RWPE2 (cell line): ENCODE measurements around the gene SPACDR.

ENCODE experiments used
- ATAC-seq: fragments of 200-7000 bp; cut with Tn5 transposase; 3 replicates; pipeline ENCODE4 v1.9.1; 2021; ENCODE audit warnings: low read depth
- DNase-seq: peaks from one replicate; pipeline ENCODE4 v3.0.0-alpha.2; 2020; ENCODE audit warnings: low spot score
- H3K27ac ChIP-seq: fragments of 450-650 bp; 2 replicates; pipeline ENCODE4 v1.5.1; 2017; ENCODE audit warnings: mild to moderate bottlenecking; ENCODE audit not compliant: poor library complexity, severe bottlenecking
- H3K27me3 ChIP-seq: fragments of 250-450 bp; sonication (Bioruptor Pico); 2 replicates; pipeline ENCODE4 v1.5.1; 2021; ENCODE audit warnings: mild to moderate bottlenecking, moderate library complexity; ENCODE audit not compliant: insufficient read depth, poor library complexity, severe bottlenecking
- H3K36me3 ChIP-seq: fragments of 250-450 bp; sonication (Bioruptor Pico); 2 replicates; pipeline ENCODE4 v1.5.1; 2020; ENCODE audit warnings: low read depth, mild to moderate bottlenecking, moderate library complexity
- H3K4me1 ChIP-seq: fragments of 250-450 bp; sonication (Bioruptor Pico); 2 replicates; pipeline ENCODE4 v1.5.1; 2021; ENCODE audit warnings: mild to moderate bottlenecking, moderate library complexity; ENCODE audit not compliant: insufficient read depth, poor library complexity, severe bottlenecking
- H3K4me3 ChIP-seq: fragments of 250-450 bp; sonication (Bioruptor Pico); 2 replicates; pipeline ENCODE4 v1.5.1; 2021; ENCODE audit warnings: mild to moderate bottlenecking, moderate library complexity; ENCODE audit not compliant: severe bottlenecking
- H3K9me3 ChIP-seq: fragments of 250-450 bp; sonication (Bioruptor Pico); 2 replicates; pipeline ENCODE4 v1.5.1; 2021; ENCODE audit warnings: mild to moderate bottlenecking, moderate library complexity; ENCODE audit not compliant: severe bottlenecking
- TF ChIP-seq, protein P1 (sequence below): fragments of 450-650 bp; IDR thresholded peaks from one replicate; pipeline ENCODE4 v1.5.1; 2017; ENCODE audit warnings: mild to moderate bottlenecking, moderate library complexity; ENCODE audit not compliant: poor library complexity, severe bottlenecking

The SPACDR gene

DNA sequence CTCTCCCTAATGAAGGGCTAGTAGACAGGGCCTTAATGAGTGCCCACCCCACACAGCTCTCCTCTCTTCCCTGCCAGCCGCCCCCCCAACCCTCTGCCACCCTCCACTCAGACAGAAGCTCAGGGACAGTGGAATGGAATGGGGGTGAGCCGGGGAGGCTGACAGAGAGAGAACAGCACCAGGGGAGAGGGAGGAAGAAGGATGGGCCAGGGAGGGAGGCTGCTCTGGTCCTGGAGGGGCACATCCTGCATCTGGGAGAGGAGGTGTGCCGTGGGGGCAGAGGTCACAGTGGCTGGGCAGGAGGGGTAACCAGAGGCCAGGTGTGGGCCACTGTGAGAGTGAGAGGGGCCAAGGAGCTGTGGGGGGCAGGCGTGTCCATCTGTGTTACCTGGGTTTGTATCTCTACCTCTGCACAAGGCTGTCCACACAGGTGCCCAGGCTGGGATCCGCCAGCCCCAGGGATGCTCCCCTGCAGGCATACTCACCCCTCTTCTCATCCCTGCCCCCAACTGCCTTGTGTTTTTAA lies 22.1 kb upstream of the SPACDR start:
- H3K27me3 ChIP-seq: no peaks in the 10 kb centered on the region
- H3K36me3 ChIP-seq: no peaks in the 10 kb centered on the region
- TF ChIP-seq, protein P1, sequence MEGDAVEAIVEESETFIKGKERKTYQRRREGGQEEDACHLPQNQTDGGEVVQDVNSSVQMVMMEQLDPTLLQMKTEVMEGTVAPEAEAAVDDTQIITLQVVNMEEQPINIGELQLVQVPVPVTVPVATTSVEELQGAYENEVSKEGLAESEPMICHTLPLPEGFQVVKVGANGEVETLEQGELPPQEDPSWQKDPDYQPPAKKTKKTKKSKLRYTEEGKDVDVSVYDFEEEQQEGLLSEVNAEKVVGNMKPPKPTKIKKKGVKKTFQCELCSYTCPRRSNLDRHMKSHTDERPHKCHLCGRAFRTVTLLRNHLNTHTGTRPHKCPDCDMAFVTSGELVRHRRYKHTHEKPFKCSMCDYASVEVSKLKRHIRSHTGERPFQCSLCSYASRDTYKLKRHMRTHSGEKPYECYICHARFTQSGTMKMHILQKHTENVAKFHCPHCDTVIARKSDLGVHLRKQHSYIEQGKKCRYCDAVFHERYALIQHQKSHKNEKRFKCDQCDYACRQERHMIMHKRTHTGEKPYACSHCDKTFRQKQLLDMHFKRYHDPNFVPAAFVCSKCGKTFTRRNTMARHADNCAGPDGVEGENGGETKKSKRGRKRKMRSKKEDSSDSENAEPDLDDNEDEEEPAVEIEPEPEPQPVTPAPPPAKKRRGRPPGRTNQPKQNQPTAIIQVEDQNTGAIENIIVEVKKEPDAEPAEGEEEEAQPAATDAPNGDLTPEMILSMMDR: no peak
- DNase-seq: no peak
- H3K27ac ChIP-seq: no peak overlapping the region
- H3K4me1 ChIP-seq: no peaks in the 10 kb centered on the region
- no peak for ATAC-seq
- H3K9me3 ChIP-seq: no peaks in the 10 kb centered on the region
- H3K4me3 ChIP-seq: no peak overlapping the region

DNA sequence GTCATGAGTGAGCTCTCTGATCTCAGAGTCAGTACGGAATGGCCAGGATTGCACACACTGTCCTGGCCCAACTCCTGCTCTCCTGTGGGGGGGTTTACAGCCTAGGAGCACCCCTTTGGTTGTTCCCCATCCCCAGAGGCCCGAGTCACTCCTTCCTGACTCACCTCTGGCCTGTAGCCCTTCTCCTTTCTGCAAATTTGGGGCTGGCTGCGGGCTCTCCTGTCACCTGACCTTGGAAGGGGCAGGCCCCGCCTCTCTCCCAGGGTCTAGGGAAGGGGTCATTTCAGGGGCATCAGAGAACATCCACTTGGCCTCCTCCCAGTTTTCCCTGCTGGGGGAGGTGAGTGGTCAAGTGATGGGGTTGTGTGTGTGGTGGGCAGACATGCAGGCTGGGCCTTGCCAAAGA lies 21.4 kb upstream of the SPACDR start:
- DNase-seq: no peak
- Histone ChIP-seq H3K9me3 (no peaks in the 10 kb centered on the region), H3K27me3 (no peaks in the 10 kb centered on the region), H3K4me1 (no peaks in the 10 kb centered on the region), H3K36me3 (no peaks in the 10 kb centered on the region), H3K27ac (no peak overlapping the region), H3K4me3 (no peak overlapping the region)
- no peak for ATAC-seq
- TF ChIP-seq, protein P1: no peak

DNA sequence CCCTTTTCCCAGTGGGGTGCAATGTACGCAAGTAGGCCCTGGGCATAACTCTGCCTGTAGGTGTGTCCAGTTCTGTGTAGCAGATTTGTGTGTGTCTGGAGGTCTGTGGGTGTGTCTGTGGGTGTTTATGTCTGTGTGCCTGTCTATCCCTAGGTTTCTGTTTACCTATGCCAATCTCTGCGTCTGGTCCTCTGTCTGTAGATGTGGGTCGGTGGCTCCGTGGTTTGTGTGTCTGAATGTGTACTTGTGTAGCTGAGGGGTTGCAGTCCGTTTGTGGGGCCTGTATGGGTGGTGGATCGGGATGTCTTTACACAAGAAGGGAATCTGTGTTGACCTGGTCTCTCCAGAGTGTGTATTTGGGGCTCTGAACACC lies 20.6 kb upstream of the SPACDR start:
- Histone ChIP-seq H3K36me3 (no peaks in the 10 kb centered on the region), H3K9me3 (no peaks in the 10 kb centered on the region), H3K27me3 (no peaks in the 10 kb centered on the region), H3K4me3 (no peak overlapping the region), H3K4me1 (no peaks in the 10 kb centered on the region), H3K27ac (no peak overlapping the region)
- DNase-seq: no peak
- TF ChIP-seq, protein P1: no peak
- no peak for ATAC-seq

DNA sequence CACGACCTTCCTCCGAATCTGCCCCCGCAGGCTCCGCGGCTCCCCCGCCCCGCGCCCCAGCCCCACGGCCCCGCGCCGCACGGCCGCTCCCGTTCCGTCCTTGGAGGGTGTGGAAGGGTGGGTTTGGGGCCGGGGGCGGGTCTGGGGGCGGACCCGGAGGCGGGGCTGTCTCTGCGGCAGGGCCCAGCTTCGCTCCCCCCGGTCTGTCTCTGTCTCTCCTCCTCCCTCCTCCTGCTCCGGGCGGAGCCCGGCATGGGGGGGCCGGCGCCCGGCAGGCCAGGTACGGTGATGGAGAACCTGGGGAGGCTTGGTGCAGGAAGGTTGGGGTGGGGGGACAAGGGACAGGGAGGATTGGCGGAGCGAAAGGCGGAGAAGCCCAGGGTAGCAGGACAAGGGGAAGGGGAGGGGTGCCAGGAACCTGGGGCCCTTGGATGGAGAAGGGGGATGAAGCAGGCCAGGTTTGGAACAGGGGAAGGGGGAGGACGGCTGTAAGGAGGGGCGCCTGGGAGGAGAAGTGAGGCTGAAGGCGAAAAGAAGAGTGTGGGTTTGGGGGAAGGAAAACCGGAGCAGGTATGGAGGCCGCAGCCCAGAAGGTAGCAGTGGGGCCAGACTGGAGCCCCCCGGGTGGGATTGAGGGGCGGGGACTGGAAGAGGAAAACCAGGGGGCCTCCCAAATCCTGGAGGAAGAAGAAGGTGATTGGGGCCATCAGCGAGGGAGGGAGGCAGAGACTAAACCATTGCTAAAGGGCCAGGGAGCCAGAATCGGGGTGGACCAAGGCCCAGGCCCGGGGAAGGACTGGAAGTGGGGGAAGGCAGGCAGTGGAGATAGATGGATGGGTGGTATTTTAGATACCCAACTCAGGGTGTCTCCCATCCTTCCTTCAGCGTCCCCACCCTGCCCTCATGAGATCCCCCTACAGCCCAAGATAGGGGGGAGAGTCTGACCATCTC lies 19.9 kb upstream of the SPACDR start, which contains the start of gene NYAP1:
Gene NYAP1, plus strand, starts transcription at position 206 of the 951 bp plus-strand sequence. CDS start 1,385 bp downstream, outside the sequence.
- Histone ChIP-seq H3K27me3 (no peaks in the 10 kb centered on the region), H3K27ac (peak within 1 kb of the TSS; percentile 33), H3K36me3 (no peaks in the 10 kb centered on the region), H3K4me3 (peak within 1 kb of the TSS; percentile 78), H3K4me1 (no peaks in the 10 kb centered on the region), H3K9me3 (no peaks in the 10 kb centered on the region)
- no peak for DNase-seq
- ATAC-seq: peak; percentile 41
- TF ChIP-seq, protein P1: no peak
